ENCODE results near the gene KMT2B. TPM values are rescaled to one million over a fixed set of nuclear protein-coding genes. Genes with fewer than 3 reads are reported as not detected.
"Not testable (repeated sequence)": the region's sequence is repeated elsewhere in the genome, so short reads cannot be mapped to it uniquely, and the experiment has no call there.

The KMT2B gene
- total RNA-seq, 1 experiment from 2014 or later = 32.2 TPM

- Histone ChIP-seq H3K9me2 (ENCODE audit: insufficient read depth) (no peaks in the 10 kb centered on the region), H3K27me3 (ENCODE audit: insufficient read depth, low read depth) (no peaks in the 10 kb centered on the region), H3K79me2 (ENCODE audit: low read depth) (peaks cover 16% of the 10 kb centered on the region), H3K4me3 (no peak overlapping the region), H3K9me3 (ENCODE audit: insufficient read depth, low read depth) (no peaks in the 10 kb centered on the region), H3F3A (ENCODE audit: insufficient read depth, low read depth) (no peaks in the 10 kb centered on the region), H2AFZ (no peak overlapping the region), H3K27ac (no peak overlapping the region), H3K4me2 (no peak overlapping the region), H3K4me1 (replicated peaks; ENCODE audit: insufficient read depth) (peaks cover 6% of the 10 kb centered on the region), H3K36me3 (ENCODE audit: low read depth) (no peaks in the 10 kb centered on the region), H4K20me1 (ENCODE audit: insufficient read depth) (peaks cover 11% of the 10 kb centered on the region)
- BruUV-seq (replicated peaks) = no TSS peak
- DNase-seq = no peak
- intact Hi-C loops (cut with micrococcal nuclease; ENCODE audit: unreplicated experiment) = no loop called here
- ChIA-PET POLR2A (ENCODE audit: unreplicated experiment) (interaction anchor here (0.6 kb wide), 1 partner anchor 159 kb away, joined by 3 read pairs; no protein-coding TSS in a partner anchor), CTCF (no interaction called here)
- TF ChIP-seq, protein P1, sequence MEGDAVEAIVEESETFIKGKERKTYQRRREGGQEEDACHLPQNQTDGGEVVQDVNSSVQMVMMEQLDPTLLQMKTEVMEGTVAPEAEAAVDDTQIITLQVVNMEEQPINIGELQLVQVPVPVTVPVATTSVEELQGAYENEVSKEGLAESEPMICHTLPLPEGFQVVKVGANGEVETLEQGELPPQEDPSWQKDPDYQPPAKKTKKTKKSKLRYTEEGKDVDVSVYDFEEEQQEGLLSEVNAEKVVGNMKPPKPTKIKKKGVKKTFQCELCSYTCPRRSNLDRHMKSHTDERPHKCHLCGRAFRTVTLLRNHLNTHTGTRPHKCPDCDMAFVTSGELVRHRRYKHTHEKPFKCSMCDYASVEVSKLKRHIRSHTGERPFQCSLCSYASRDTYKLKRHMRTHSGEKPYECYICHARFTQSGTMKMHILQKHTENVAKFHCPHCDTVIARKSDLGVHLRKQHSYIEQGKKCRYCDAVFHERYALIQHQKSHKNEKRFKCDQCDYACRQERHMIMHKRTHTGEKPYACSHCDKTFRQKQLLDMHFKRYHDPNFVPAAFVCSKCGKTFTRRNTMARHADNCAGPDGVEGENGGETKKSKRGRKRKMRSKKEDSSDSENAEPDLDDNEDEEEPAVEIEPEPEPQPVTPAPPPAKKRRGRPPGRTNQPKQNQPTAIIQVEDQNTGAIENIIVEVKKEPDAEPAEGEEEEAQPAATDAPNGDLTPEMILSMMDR (conservative IDR thresholded peaks at IDR 0.05) = no peak
- TF ChIP-seq EZH2 (IDR thresholded peaks at IDR 0.05; ENCODE audit: low read depth) = no peak
Measured at GRCh38 chr19:35723671-35724070, 5.9 kb downstream of the KMT2B start.

GRCh38 chr19:35724132-35724531 is 6.3 kb downstream of the KMT2B start:
- H3K79me2 ChIP-seq (ENCODE audit: low read depth) = peaks cover 12% of the 10 kb centered on the region
- H3K9me2 ChIP-seq (ENCODE audit: insufficient read depth); H3K4me3 ChIP-seq; H3K4me1 ChIP-seq (replicated peaks; ENCODE audit: insufficient read depth); H3K9me3 ChIP-seq (ENCODE audit: insufficient read depth, low read depth); H3K27me3 ChIP-seq (ENCODE audit: insufficient read depth, low read depth); H3K27ac ChIP-seq; H3F3A ChIP-seq (ENCODE audit: insufficient read depth, low read depth); H3K36me3 ChIP-seq (ENCODE audit: low read depth); intact Hi-C loops (cut with micrococcal nuclease; ENCODE audit: unreplicated experiment); H2AFZ ChIP-seq; H4K20me1 ChIP-seq (ENCODE audit: insufficient read depth); DNase-seq; CTCF ChIA-PET; BruUV-seq (replicated peaks); H3K4me2 ChIP-seq; POLR2A ChIA-PET (ENCODE audit: unreplicated experiment): not testable (repeated sequence)

DNA sequence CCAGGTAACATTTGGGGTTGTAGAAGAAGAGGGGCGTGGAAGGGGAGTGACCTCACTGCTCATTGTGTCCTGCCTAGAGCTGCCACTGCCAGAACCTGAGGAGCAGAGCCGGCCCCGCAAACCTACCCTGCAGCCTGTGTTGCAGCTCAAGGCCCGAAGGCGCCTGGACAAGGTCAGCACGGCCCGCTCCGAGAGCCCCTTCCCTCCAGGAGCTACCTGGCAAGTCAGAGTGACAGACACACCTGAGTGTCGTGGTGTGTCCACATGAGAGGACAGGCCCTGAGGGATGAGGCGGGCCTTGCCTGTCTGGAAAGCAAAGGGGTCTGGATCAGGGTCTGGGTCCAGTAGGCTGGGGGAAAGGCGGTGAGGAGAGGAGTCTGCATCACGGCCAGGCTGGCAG is 6.8 kb downstream of the KMT2B start:
- BruUV-seq (replicated peaks) = no TSS peak
- H3K27me3 ChIP-seq (ENCODE audit: insufficient read depth, low read depth) = no peaks in the 10 kb centered on the region
- H3K9me2 ChIP-seq (ENCODE audit: insufficient read depth) = no peaks in the 10 kb centered on the region
- intact Hi-C loops (cut with micrococcal nuclease; ENCODE audit: unreplicated experiment) = no loop called here
- ChIA-PET POLR2A (ENCODE audit: unreplicated experiment) (no interaction called here), CTCF (no interaction called here)
- H4K20me1 ChIP-seq (ENCODE audit: insufficient read depth) = peaks cover 4% of the 10 kb centered on the region; the same call in 1 of the 2 replicates
- H2AFZ ChIP-seq = no peak overlapping the region
- no peaks in the 10 kb centered on the region for H3K9me3 ChIP-seq (ENCODE audit: insufficient read depth, low read depth)
- H3K4me2 ChIP-seq = no peak overlapping the region
- peaks cover 7% of the 10 kb centered on the region for H3K79me2 ChIP-seq (ENCODE audit: low read depth)
- DNase-seq = no peak
- no peak overlapping the region for H3K27ac ChIP-seq
- TF ChIP-seq EZH2 (IDR thresholded peaks at IDR 0.05; ENCODE audit: low read depth) = no peak
- TF ChIP-seq, protein P1 (conservative IDR thresholded peaks at IDR 0.05) = no peak
- H3K4me3 ChIP-seq = no peak overlapping the region
- H3K4me1 ChIP-seq (replicated peaks; ENCODE audit: insufficient read depth) = no peaks in the 10 kb centered on the region
- no peaks in the 10 kb centered on the region; the same call in 1 of the 2 replicates for H3K36me3 ChIP-seq (ENCODE audit: low read depth)
- no peaks in the 10 kb centered on the region for H3F3A ChIP-seq (ENCODE audit: insufficient read depth, low read depth)

GRCh38 chr19:35725216-35725861 is 7.5 kb downstream of the KMT2B start:
- H3K36me3 ChIP-seq (ENCODE audit: low read depth) = no peaks in the 10 kb centered on the region; the same call in 1 of the 2 replicates
- no TSS peak for BruUV-seq (replicated peaks)
- no peaks in the 10 kb centered on the region for H3K79me2 ChIP-seq (ENCODE audit: low read depth)
- no peak overlapping the region for H3K4me2 ChIP-seq
- H4K20me1 ChIP-seq (ENCODE audit: insufficient read depth) = no peaks in the 10 kb centered on the region
- H3K4me3 ChIP-seq = no peak overlapping the region
- intact Hi-C loops (cut with micrococcal nuclease; ENCODE audit: unreplicated experiment) = no loop called here
- no peaks in the 10 kb centered on the region for H3K9me2 ChIP-seq (ENCODE audit: insufficient read depth)
- H3F3A ChIP-seq (ENCODE audit: insufficient read depth, low read depth) = no peaks in the 10 kb centered on the region
- no peak for DNase-seq
- ChIA-PET POLR2A (ENCODE audit: unreplicated experiment) (no interaction called here), CTCF (no interaction called here)
- no peak overlapping the region for H3K27ac ChIP-seq
- H3K27me3 ChIP-seq (ENCODE audit: insufficient read depth, low read depth) = no peaks in the 10 kb centered on the region
- no peaks in the 10 kb centered on the region for H3K9me3 ChIP-seq (ENCODE audit: insufficient read depth, low read depth)
- TF ChIP-seq, protein P1 (conservative IDR thresholded peaks at IDR 0.05) = no peak
- TF ChIP-seq EZH2 (IDR thresholded peaks at IDR 0.05; ENCODE audit: low read depth) = no peak
- H3K4me1 ChIP-seq (replicated peaks; ENCODE audit: insufficient read depth) = no peaks in the 10 kb centered on the region
- H2AFZ ChIP-seq = no peak overlapping the region

Data from PC-9 (cell line).